Endometrial microvascular endothelial cells (primary cell): Measurements from ENCODE around the gene LSP1. TPM values are rescaled to one million over a fixed set of nuclear protein-coding genes. Genes with fewer than 3 reads are reported as not detected.

Experiments
- in situ Hi-C: cut with HindIII; loops from 2 replicates; pipeline ENCODE4 v1.10.0; 2017; ENCODE audit warnings: low sequenced_read_pairs, low pct_unique_long_range_greater_than_20kb; ENCODE audit errors: inconsistent ontology term
- total RNA-seq: library from RNA; depleted of rRNA; stranded (reverse); fragments of >200 nt; gene quantifications from one replicate; pipeline ENCODE4 v1.2.3, GENCODE V29; 2015; ENCODE audit errors: inconsistent ontology term

LSP1 gene
- total RNA-seq, 1 donor from 2014 or later, result not detected

- in situ Hi-C loops, result no loop called here
Measured at GRCh38 chr11:1920128-1920908, 67.4 kb downstream of the LSP1 start.

GRCh38 chr11:1920909-1921573, 68.2 kb downstream of the LSP1 start:
- in situ Hi-C loops, result no loop called here

- in situ Hi-C loops, result no loop called here
Measured at GRCh38 chr11:1921574-1922141, 68.8 kb downstream of the LSP1 start.

- in situ Hi-C loops, result no loop called here
Measured at GRCh38 chr11:1922481-1923081, 69.7 kb downstream of the LSP1 start.

GRCh38 chr11:1923201-1923956, 70.5 kb downstream of the LSP1 start:
- in situ Hi-C loops, result no loop called here

- in situ Hi-C loops, result no loop called here
Measured at GRCh38 chr11:1924181-1924580, 71.3 kb downstream of the LSP1 start.

GRCh38 chr11:1924646-1925372, 71.9 kb downstream of the LSP1 start:
- in situ Hi-C loops, result no loop called here

GRCh38 chr11:1925373-1926155, 72.7 kb downstream of the LSP1 start:
- in situ Hi-C loops, result no loop called here

- in situ Hi-C loops, result no loop called here
Measured at GRCh38 chr11:1926156-1927025, 73.5 kb downstream of the LSP1 start.

- in situ Hi-C loops, result no loop called here
Measured at GRCh38 chr11:1927026-1927847, 74.4 kb downstream of the LSP1 start.

- in situ Hi-C loops, result no loop called here
Measured at GRCh38 chr11:1927848-1928469, 75.1 kb downstream of the LSP1 start.

GRCh38 chr11:1928470-1928890, 75.6 kb downstream of the LSP1 start:
- in situ Hi-C loops, result no loop called here

- in situ Hi-C loops, result no loop called here
Measured at GRCh38 chr11:1928891-1929541, 76.1 kb downstream of the LSP1 start.

- in situ Hi-C loops, result no loop called here
Measured at GRCh38 chr11:1929621-1930461, 77.0 kb downstream of the LSP1 start.
